SK-N-SH (cell line): ENCODE data around the gene WBP2. TPM values are rescaled to one million over a fixed set of nuclear protein-coding genes. Genes with fewer than 3 reads are reported as not detected.

Experiments used
- CTCF ChIA-PET: fragments of 300-600, 350-600 bp; formaldehyde crosslinking; extraction: SDS; loops from one replicate; lab custom pipeline; 2021; lab: Yijun Ruan, JAX
- POLR2A ChIA-PET: fragments of 350-600 bp; sonication (Branson Sonifier 250); formaldehyde crosslinking; extraction: SDS; loops from one replicate; lab custom pipeline; 2020; ENCODE audit warnings: antibody characterized with exemption, inconsistent platforms; lab: Yijun Ruan, JAX
- DNase-seq: peaks from one replicate; pipeline ENCODE4 v3.0.0; 2012
- H2AFZ ChIP-seq: fragments of 200-600 bp; sonication (generic); 2 replicates; pipeline ENCODE4 v1.8.1; 2016; ENCODE audit warnings: antibody characterized with exemption, mild to moderate bottlenecking, low read depth
- H3F3A ChIP-seq: fragments of 200-600 bp; sonication (generic); replicated peaks from 2 replicates; pipeline ENCODE3; 2016; ENCODE audit warnings: antibody characterized with exemption, mild to moderate bottlenecking; ENCODE audit not compliant: insufficient read depth
- H3K27ac ChIP-seq, 2 experiments: fragments of 200-500 bp in 1 of 2; fragments of 200-600 bp in 1 of 2; sonication (Bioruptor generic) in 1 of 2; sonication (generic), shearing (Covaris generic) in 1 of 2; 2 replicates each; pipeline versions ENCODE4 v1.5.1 to v1.6.1; 2014 to 2016; ENCODE audit warnings: low read depth in 2 of 2, inconsistent platforms in 1 of 2, low read length in 1 of 2, mild to moderate bottlenecking in 1 of 2, mixed read lengths in 1 of 2
- H3K27me3 ChIP-seq: fragments of 200-600 bp; sonication (generic), shearing (Covaris generic); 2 replicates; pipeline ENCODE4 v1.6.1; 2016; ENCODE audit warnings: mixed run types; ENCODE audit not compliant: insufficient read depth
- H3K36me3 ChIP-seq, 2 experiments: fragments of 200-500 bp in 1 of 2; fragments of 200-600 bp in 1 of 2; sonication (Bioruptor generic) in 1 of 2; sonication (generic) in 1 of 2; replicated peaks in 1 of 2; 2 replicates each; pipeline versions ENCODE3 to v1.5.1; 2014 to 2016; ENCODE audit warnings: low read length in 1 of 2, mild to moderate bottlenecking in 1 of 2; ENCODE audit not compliant: insufficient read depth in 2 of 2, control insufficient read depth in 1 of 2
- H3K4me1 ChIP-seq, 2 experiments: fragments of 200-500 bp in 1 of 2; fragments of 200-600 bp in 1 of 2; sonication (Bioruptor generic) in 1 of 2; sonication (generic), shearing (Covaris generic) in 1 of 2; 2 replicates each; pipeline versions ENCODE4 v1.5.1 to v1.6.1; 2014 to 2016; ENCODE audit warnings: low read depth in 1 of 2, low read length in 1 of 2, mixed run types in 1 of 2; ENCODE audit not compliant: insufficient read depth in 2 of 2, control insufficient read depth in 1 of 2
- H3K4me2 ChIP-seq: fragments of 200-600 bp; sonication (generic), shearing (Covaris generic); 2 replicates; pipeline ENCODE4 v1.6.1; 2017; ENCODE audit warnings: mixed run types
- H3K4me3 ChIP-seq, 2 experiments: fragments of 200-500 bp in 1 of 2; fragments of 200-600 bp in 1 of 2; sonication (Bioruptor generic) in 1 of 2; sonication (generic), shearing (Covaris generic) in 1 of 2; 2 replicates each; pipeline versions ENCODE4 v1.5.1 to v1.8.1; 2014 to 2016; ENCODE audit warnings: low read depth in 2 of 2, inconsistent platforms in 1 of 2, low read length in 1 of 2, mild to moderate bottlenecking in 1 of 2, mixed read lengths in 1 of 2, moderate library complexity in 1 of 2
- H3K79me2 ChIP-seq: fragments of 200-600 bp; sonication (generic); 2 replicates; pipeline ENCODE4 v1.8.1; 2017; ENCODE audit warnings: mild to moderate bottlenecking; ENCODE audit not compliant: insufficient read depth
- H3K9ac ChIP-seq: fragments of 200-600 bp; sonication (generic); 2 replicates; pipeline ENCODE4 v1.6.1; 2017; ENCODE audit warnings: mixed run types
- H3K9me2 ChIP-seq: fragments of 200-600 bp; sonication (generic); 2 replicates; pipeline ENCODE4 v1.6.1; 2017; ENCODE audit warnings: mixed run types
- H3K9me3 ChIP-seq: fragments of 200-600 bp; sonication (generic); 2 replicates; pipeline ENCODE4 v1.6.1; 2017; ENCODE audit warnings: mixed run types, mild to moderate bottlenecking, moderate library complexity
- H4K20me1 ChIP-seq: fragments of 200-600 bp; sonication (generic); 2 replicates; pipeline ENCODE4 v1.6.1; 2017; ENCODE audit warnings: mild to moderate bottlenecking, mixed run types; ENCODE audit not compliant: insufficient read depth
- ELF1 ChIP-seq: IDR thresholded peaks from 2 replicates; pipeline ENCODE4 v1.4.0; 2012
- EP300 ChIP-seq, 2 experiments: IDR thresholded peaks; 2 replicates each; pipeline versions ENCODE4 v1.4.0 to v1.6.1; 2012; ENCODE audit warnings: borderline replicate concordance in 1 of 2, low read depth in 1 of 2, low read length in 1 of 2
- EZH2phosphoT487 ChIP-seq: fragments of 200-600 bp; sonication (generic); IDR thresholded peaks from 2 replicates; pipeline ENCODE4 v1.6.1; 2017; ENCODE audit warnings: low read depth, mixed run types, mild to moderate bottlenecking, antibody characterized with exemption, moderate library complexity, borderline replicate concordance
- FOSL2 ChIP-seq: IDR thresholded peaks from 2 replicates; pipeline ENCODE4 v1.4.0; 2012; ENCODE audit warnings: low read depth, mild to moderate bottlenecking, moderate library complexity, borderline replicate concordance
- FOXJ3 ChIP-seq: sonication (generic); formaldehyde crosslinking; IDR thresholded peaks from 2 replicates; pipeline ENCODE4 v1.5.1; 2020; ENCODE audit warnings: mild to moderate bottlenecking, missing genetic modification reagents
- GABPA ChIP-seq: IDR thresholded peaks from 2 replicates; pipeline ENCODE4 v1.4.0; 2012; ENCODE audit warnings: low read depth, mild to moderate bottlenecking
- GATA2 ChIP-seq: sonication (generic); formaldehyde crosslinking; IDR thresholded peaks from 2 replicates; pipeline ENCODE4 v1.5.0; 2020; ENCODE audit warnings: mild to moderate bottlenecking, missing genetic modification reagents
- IRF3 ChIP-seq: fragments of 150-350 bp; IDR thresholded peaks from 2 replicates; pipeline ENCODE4 v1.6.1; 2016; ENCODE audit warnings: mild to moderate bottlenecking, low read depth, low read length
- JUND ChIP-seq: IDR thresholded peaks from 2 replicates; pipeline ENCODE4 v1.4.0; 2012
- MXI1 ChIP-seq: IDR thresholded peaks from 2 replicates; pipeline ENCODE4 v1.6.1; 2012; ENCODE audit warnings: mild to moderate bottlenecking, low read depth, low read length, improper control_type of control experiment
- POLR2AphosphoS5 ChIP-seq: IDR thresholded peaks from 2 replicates; pipeline ENCODE4 v1.6.1; 2012; ENCODE audit warnings: low read depth, low read length
- RAD21 ChIP-seq: IDR thresholded peaks from 2 replicates; pipeline ENCODE4 v1.6.1; 2012; ENCODE audit warnings: mild to moderate bottlenecking, low read length
- RFX5 ChIP-seq: IDR thresholded peaks from 2 replicates; pipeline ENCODE4 v1.6.1; 2012; ENCODE audit warnings: mild to moderate bottlenecking, improper control_type of control experiment, low read length
- RXRA ChIP-seq: IDR thresholded peaks from 2 replicates; pipeline ENCODE4 v1.4.0; 2012; ENCODE audit warnings: low read depth, mild to moderate bottlenecking, borderline replicate concordance
- TCF12 ChIP-seq: IDR thresholded peaks from 2 replicates; pipeline ENCODE4 v1.4.0; 2012
- TEAD4 ChIP-seq: IDR thresholded peaks from 2 replicates; pipeline ENCODE4 v1.4.0; 2012; ENCODE audit warnings: mild to moderate bottlenecking, borderline replicate concordance; ENCODE audit not compliant: insufficient read depth
- USF2 ChIP-seq: fragments of 150-350 bp; IDR thresholded peaks from 2 replicates; pipeline ENCODE4 v1.6.1; 2017; ENCODE audit warnings: antibody characterized with exemption, low read length, low read depth, borderline replicate concordance
- YY1 ChIP-seq: IDR thresholded peaks from 2 replicates; pipeline ENCODE4 v1.4.0; 2012; ENCODE audit warnings: low read depth, mild to moderate bottlenecking
- WGBS: methylation state at CpG from one replicate; pipeline ENCODE4 v1.1.6; 2017; ENCODE audit warnings: low lambda C conversion rate; 5-methylcytosine and 5-hydroxymethylcytosine counted together
- polyA plus RNA-seq, 3 experiments: library from polyadenylated mRNA; depleted of rRNA; stranded (reverse); fragments of >200 nt; gene quantifications; 2 replicates each; pipeline ENCODE4 v1.2.3, GENCODE V29; 2012
- TF ChIP-seq, protein P1 (sequence below): fragments of 200-600 bp; sonication (generic); IDR thresholded peaks from 2 replicates; pipeline ENCODE4 v1.6.1; 2017; ENCODE audit warnings: antibody characterized with exemption, mild to moderate bottlenecking, moderate library complexity
- TF ChIP-seq, protein P2 (sequence below): IDR thresholded peaks from 2 replicates; pipeline ENCODE4 v1.6.1; 2012; ENCODE audit warnings: mild to moderate bottlenecking, low read depth, low read length, moderate library complexity

The WBP2 gene
- polyA plus RNA-seq, 1 of the 3 experiments (the other 2 are of a cell fraction): 55.8 TPM

GRCh38 chr17:75889454-75889853 is 34.3 kb upstream of the WBP2 start:
- H3K9me2 ChIP-seq: no peaks in the 10 kb centered on the region
- H2AFZ ChIP-seq: no peak overlapping the region
- no peak overlapping the region for H3K27ac ChIP-seq
- CTCF ChIA-PET: interaction anchor here (0.6 to 16.0 kb wide), 8 partner anchors 11 to 390 kb away, joined by 3 to 214 read pairs (median 4); partner anchors contain the start of genes MRPL38, TRIM47 and WBP2
- H3F3A ChIP-seq: peaks cover 21% of the 10 kb centered on the region
- H4K20me1 ChIP-seq: no peaks in the 10 kb centered on the region
- TF ChIP-seq RXRA (no peak), GABPA (no peak), USF2 (no peak), FOSL2 (no peak), MXI1 (no peak), IRF3 (no peak), GATA2 (CRISPR knock-in tag) (no peak), FOXJ3 (CRISPR knock-in tag) (no peak), ELF1 (no peak), TEAD4 (no peak), EP300 (IDR thresholded peaks at IDR 0.05; ENCODE audit: borderline replicate concordance in 1 of 2, low read depth in 1 of 2, low read length in 1 of 2) (no peak)
- WGBS: 81% methylated on average over 6 of the region's 6 CpGs
- peaks cover 0 to 15% of the 10 kb centered on the region in 2 experiments for H3K36me3 ChIP-seq
- no peaks in the 10 kb centered on the region for H3K9me3 ChIP-seq
- no peaks in the 10 kb centered on the region; a peak in 1 of 4 replicates for H3K4me1 ChIP-seq
- H3K9ac ChIP-seq: no peak overlapping the region
- POLR2A ChIA-PET: interaction anchor here (1.3 kb wide), 1 partner anchor 11 kb away, joined by 4 read pairs; the partner anchor contains the start of gene TRIM47
- H3K79me2 ChIP-seq: peaks cover 12% of the 10 kb centered on the region; the same call in 1 of the 2 replicates
- DNase-seq: no peak
- no peak overlapping the region for H3K4me3 ChIP-seq
- H3K4me2 ChIP-seq: no peak overlapping the region
- H3K27me3 ChIP-seq: no peaks in the 10 kb centered on the region

DNA sequence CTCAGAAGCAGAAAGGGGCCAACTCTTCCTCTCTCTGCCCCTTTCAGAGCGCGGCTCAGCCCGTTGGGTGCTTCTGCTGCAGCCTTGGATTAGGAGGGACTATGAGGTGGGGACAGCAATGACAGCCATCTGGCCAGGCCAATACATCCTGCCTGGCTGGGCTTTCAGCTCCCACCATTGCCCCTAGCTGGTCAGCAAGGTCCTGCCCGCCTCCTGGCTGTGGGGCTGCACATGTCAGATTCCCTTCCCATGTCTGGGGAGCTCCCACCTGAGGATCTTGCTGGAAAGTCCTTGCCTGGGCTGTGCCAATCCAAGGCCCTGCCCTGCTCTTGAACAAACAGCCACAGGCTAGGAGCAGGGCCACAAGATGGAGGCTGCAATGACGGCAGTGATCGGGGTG is 33.3 kb upstream of the WBP2 start:
- no peaks in the 10 kb centered on the region for H4K20me1 ChIP-seq
- ChIA-PET POLR2A (interaction anchor here (0.7 to 1.2 kb wide), 2 partner anchors 8 to 10 kb away, joined by 3 to 4 read pairs; partner anchors contain the start of genes TRIM47 and TRIM65), CTCF (interaction anchor here (1.0 to 16.0 kb wide), 4 partner anchors 10 to 61 kb away, joined by 3 to 214 read pairs (median 4); partner anchors contain the start of genes TRIM47 and WBP2)
- no peak overlapping the region for H3K9ac ChIP-seq
- TF ChIP-seq POLR2AphosphoS5 (no peak), TCF12 (no peak), RFX5 (no peak), YY1 (no peak), RAD21 (no peak), JUND (no peak), TEAD4 (no peak), EZH2phosphoT487 (no peak), MXI1 (no peak)
- TF ChIP-seq, protein P1, sequence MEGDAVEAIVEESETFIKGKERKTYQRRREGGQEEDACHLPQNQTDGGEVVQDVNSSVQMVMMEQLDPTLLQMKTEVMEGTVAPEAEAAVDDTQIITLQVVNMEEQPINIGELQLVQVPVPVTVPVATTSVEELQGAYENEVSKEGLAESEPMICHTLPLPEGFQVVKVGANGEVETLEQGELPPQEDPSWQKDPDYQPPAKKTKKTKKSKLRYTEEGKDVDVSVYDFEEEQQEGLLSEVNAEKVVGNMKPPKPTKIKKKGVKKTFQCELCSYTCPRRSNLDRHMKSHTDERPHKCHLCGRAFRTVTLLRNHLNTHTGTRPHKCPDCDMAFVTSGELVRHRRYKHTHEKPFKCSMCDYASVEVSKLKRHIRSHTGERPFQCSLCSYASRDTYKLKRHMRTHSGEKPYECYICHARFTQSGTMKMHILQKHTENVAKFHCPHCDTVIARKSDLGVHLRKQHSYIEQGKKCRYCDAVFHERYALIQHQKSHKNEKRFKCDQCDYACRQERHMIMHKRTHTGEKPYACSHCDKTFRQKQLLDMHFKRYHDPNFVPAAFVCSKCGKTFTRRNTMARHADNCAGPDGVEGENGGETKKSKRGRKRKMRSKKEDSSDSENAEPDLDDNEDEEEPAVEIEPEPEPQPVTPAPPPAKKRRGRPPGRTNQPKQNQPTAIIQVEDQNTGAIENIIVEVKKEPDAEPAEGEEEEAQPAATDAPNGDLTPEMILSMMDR: no peak
- TF ChIP-seq, protein P2, sequence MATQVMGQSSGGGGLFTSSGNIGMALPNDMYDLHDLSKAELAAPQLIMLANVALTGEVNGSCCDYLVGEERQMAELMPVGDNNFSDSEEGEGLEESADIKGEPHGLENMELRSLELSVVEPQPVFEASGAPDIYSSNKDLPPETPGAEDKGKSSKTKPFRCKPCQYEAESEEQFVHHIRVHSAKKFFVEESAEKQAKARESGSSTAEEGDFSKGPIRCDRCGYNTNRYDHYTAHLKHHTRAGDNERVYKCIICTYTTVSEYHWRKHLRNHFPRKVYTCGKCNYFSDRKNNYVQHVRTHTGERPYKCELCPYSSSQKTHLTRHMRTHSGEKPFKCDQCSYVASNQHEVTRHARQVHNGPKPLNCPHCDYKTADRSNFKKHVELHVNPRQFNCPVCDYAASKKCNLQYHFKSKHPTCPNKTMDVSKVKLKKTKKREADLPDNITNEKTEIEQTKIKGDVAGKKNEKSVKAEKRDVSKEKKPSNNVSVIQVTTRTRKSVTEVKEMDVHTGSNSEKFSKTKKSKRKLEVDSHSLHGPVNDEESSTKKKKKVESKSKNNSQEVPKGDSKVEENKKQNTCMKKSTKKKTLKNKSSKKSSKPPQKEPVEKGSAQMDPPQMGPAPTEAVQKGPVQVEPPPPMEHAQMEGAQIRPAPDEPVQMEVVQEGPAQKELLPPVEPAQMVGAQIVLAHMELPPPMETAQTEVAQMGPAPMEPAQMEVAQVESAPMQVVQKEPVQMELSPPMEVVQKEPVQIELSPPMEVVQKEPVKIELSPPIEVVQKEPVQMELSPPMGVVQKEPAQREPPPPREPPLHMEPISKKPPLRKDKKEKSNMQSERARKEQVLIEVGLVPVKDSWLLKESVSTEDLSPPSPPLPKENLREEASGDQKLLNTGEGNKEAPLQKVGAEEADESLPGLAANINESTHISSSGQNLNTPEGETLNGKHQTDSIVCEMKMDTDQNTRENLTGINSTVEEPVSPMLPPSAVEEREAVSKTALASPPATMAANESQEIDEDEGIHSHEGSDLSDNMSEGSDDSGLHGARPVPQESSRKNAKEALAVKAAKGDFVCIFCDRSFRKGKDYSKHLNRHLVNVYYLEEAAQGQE: no peak
- H3K79me2 ChIP-seq: peaks cover 6% of the 10 kb centered on the region; the same call in 1 of the 2 replicates
- no peak overlapping the region for H3K4me3 ChIP-seq
- H3K4me2 ChIP-seq: no peak overlapping the region
- H3K36me3 ChIP-seq: peaks cover 0 to 15% of the 10 kb centered on the region in 2 experiments
- H2AFZ ChIP-seq: no peak overlapping the region
- no peak overlapping the region for H3K27ac ChIP-seq
- H3K9me3 ChIP-seq: no peaks in the 10 kb centered on the region
- H3K4me1 ChIP-seq: no peaks in the 10 kb centered on the region
- no peaks in the 10 kb centered on the region for H3K27me3 ChIP-seq
- 75% methylated on average over 6 of the region's 6 CpGs for WGBS
- no peaks in the 10 kb centered on the region for H3K9me2 ChIP-seq
- DNase-seq: no peak
- H3F3A ChIP-seq: peaks cover 21% of the 10 kb centered on the region
